ENCODE measurements around the gene FMNL2.

DNA sequence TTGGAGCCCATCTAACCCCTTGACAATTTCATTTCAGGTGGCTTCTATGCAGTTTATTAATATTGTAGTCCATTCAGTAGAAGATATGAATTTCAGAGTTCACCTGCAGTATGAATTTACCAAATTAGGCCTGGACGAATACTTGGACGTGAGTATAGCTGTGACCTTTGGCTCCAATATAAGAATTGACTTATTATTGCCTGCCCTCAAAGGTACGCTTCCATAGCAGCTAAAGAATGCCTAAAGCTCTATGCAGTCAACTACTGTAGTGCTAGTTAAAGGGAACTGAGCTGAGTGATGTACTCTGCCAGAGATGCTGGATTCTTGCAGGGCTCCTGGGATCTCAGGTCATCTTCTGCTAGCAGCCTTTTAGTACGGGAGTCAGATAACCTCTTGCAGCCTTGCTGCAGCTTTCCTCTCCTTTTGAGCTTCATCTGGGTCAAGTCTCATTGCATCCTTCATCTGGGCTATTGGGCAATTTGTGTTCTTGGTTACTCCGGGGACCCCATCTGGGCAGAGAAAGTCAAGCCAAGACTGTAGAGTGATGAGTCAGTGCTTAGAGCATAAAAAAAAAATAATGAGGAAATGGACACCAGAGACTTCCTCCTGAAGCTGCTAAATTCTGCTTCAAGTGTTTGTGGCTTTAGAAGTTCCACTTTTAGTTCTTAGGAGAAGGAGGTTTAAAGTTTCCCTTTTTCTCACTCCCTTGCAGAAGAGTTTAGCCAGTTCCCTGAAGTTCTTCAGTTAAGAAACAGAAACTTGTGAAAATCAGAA, 276.7 kb downstream of the FMNL2 start:
- TF ChIP-seq TCF7L2 (IDR thresholded peaks at IDR 0.05; ENCODE audit: borderline replicate concordance, extremely low read depth, insufficient read depth, insufficient read length) (no peak), POLR2AphosphoS5 (IDR thresholded peaks at IDR 0.05; ENCODE audit: low read depth, low read length) (no peak), CTCF (IDR thresholded peaks at IDR 0.05 in 2 of 3, conservative IDR thresholded peaks at IDR 0.05 in 1 of 3; ENCODE audit: borderline replicate concordance in 1 of 3, insufficient read depth in 1 of 3, low read depth in 2 of 3, low read length in 2 of 3) (0 out of 6 replicates have a peak, but pooled peaks of 1 of the 3 experiments have one; percentile 4), ZBTB33 (IDR thresholded peaks at IDR 0.05; ENCODE audit: extremely low read depth, insufficient replicate concordance, low read length) (no peak), ELF1 (IDR thresholded peaks at IDR 0.05; ENCODE audit: borderline replicate concordance, low read depth) (no peak), REST (IDR thresholded peaks at IDR 0.05; ENCODE audit: low read depth) (no peak), CBX3 (IDR thresholded peaks at IDR 0.05; ENCODE audit: low read depth) (no peak), POLR2A (IDR thresholded peaks at IDR 0.05; ENCODE audit: borderline replicate concordance, extremely low read depth, insufficient read depth, insufficient read length) (no peak), ZNF274 (IDR thresholded peaks at IDR 0.05; ENCODE audit: low read depth, low read length) (no peak), JUND (IDR thresholded peaks at IDR 0.05) (no peak), EZH2 (IDR thresholded peaks at IDR 0.05) (no peak), EZH2phosphoT487 (IDR thresholded peaks at IDR 0.05; ENCODE audit: borderline replicate concordance) (no peak), YY1 (IDR thresholded peaks at IDR 0.05; ENCODE audit: extremely low read depth, insufficient replicate concordance, low read depth, low read length) (no peak)

Measured in HCT116 (cell line).